GM19351 (cell line): ENCODE data around the gene PTPRT.

ENCODE experiments used
- ATAC-seq: cut with Tn5 transposase; IDR thresholded peaks from one replicate; pipeline ENCODE4 v1.9.1; 2021; ENCODE audit warnings: mild to moderate bottlenecking, moderate library complexity; ENCODE audit not compliant: unreplicated experiment

The PTPRT gene

DNA sequence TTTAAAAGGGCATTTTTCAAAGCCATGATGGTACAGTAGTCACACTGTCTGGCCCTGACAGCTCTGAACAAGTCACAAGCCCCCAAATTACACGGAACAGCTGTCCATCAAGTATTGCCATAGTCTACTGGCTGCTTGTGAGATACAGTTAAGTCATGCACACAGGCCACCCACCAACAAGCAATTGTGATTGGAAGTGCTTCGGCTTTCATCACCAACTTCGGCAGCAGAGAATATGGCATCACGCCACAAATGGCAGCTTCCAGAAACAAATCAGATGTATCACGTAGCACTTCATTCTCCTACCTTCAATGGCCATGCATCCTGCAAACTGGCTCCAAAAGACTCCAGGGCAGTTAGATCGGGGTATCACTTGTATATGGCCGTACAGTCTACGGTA is 160.5 kb downstream of the PTPRT start:
- ATAC-seq, result no peak

DNA sequence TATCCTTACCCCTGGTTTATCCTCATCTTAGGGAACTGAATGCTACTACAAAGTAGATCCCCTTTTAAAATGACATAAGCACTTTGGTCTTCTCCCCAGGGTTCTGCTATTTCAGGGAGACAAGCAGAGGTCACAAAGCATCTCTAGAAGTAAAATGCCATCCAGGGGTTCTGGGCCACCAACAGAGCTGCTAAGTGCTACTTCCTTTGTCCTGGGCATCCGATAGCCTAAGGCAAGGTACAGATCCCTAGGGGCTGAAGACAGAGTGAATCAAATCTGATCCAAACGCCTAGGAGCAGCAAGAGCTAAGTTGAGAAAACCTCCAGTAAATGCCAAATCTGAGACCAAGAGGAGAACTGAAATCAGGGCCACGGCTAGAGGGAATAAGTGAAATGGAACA is 161.2 kb downstream of the PTPRT start:
- ATAC-seq, result no peak

GRCh38 chr20:43023836-43024235 is 165.9 kb downstream of the PTPRT start:
- ATAC-seq, result no peak

DNA sequence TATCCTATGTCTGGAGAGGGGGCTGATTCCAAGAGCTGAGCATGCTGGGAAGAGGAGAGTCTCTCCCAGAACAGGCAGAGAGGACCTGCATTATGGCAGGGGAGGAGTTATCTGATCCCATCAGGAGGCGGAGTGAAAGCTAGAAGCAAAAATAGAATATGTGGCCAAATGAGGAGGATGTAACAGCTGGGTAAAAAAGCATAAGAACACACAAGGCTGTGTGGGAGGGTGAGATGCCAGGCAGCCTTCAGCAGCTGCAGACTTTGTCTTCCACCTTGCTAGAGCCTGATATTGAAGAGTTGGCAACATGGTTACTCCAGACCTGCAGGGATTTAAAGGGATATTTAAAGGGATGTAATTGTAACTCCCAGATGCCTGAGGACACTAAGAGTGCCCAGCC is 167.1 kb downstream of the PTPRT start:
- ATAC-seq, result no peak

- no peak for ATAC-seq
Measured at GRCh38 chr20:43022081-43022480, 167.6 kb downstream of the PTPRT start.

- no peak for ATAC-seq
Measured at GRCh38 chr20:43017241-43018030, 172.3 kb downstream of the PTPRT start.

DNA sequence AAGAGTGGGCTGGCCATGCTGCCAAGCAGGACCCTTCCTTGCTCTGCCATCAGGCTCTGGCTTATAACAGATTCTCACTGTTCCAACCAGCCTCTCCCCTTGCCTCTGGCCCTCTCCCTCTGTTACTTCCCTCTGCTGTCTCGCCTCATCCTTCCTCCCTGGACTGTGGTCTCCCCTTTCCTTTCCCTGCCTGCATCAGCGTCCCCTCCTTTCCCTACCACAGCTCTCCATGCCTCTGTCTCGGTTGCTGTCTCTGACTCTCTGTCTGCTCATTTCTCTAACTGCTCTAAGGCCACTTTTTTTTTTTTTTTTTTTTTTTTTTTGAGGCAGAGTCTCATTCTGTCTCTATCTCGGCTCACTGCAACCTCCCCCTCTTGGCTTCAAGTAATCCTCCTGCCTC is 173.4 kb downstream of the PTPRT start:
- ATAC-seq, result no peak

GRCh38 chr20:43015566-43015965 is 174.1 kb downstream of the PTPRT start:
- no peak for ATAC-seq

- ATAC-seq, result no peak
Measured at GRCh38 chr20:43014206-43014605, 175.5 kb downstream of the PTPRT start.

GRCh38 chr20:43011491-43011890 is 178.2 kb downstream of the PTPRT start:
- ATAC-seq, result no peak

GRCh38 chr20:43009532-43009931 is 180.2 kb downstream of the PTPRT start:
- ATAC-seq, result no peak

GRCh38 chr20:43007525-43007924 is 182.2 kb downstream of the PTPRT start:
- ATAC-seq, result no peak

- no peak for ATAC-seq
Measured at GRCh38 chr20:43006651-43007375, 182.9 kb downstream of the PTPRT start.

DNA sequence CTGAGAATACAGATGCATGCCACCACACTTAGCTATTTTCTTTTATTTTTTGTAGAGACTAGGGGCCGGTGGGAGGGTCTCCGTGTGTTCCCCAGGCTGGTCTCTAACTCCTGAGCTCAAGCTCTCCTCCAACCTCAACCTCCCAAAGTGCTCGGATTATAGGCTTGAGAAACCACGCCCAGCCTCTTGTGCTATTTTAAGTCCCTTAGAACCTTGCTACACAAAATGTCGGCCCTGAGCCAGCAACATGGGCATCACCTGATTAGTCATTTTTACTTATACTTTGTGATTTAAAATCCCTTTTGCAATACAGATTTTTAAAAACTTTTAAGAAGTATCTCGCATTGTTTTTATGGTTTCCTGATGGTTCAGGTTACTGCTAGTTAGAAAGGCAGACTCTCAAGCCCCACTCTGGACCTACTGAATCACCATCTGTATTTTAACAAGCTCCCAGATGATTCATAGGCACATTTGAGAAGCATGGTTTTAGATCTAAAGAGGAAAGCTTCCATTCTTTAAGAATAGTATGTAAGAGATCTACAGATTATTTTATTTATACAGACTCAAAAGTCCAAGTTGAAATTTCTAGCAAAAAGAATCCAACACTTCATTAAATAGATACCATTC is 186.3 kb downstream of the PTPRT start:
- no peak for ATAC-seq

GRCh38 chr20:42996141-42996540 is 193.6 kb downstream of the PTPRT start:
- ATAC-seq, result no peak

GRCh38 chr20:42988319-42988718 is 201.4 kb downstream of the PTPRT start:
- no peak for ATAC-seq

GRCh38 chr20:42987376-42988114 is 202.2 kb downstream of the PTPRT start:
- no peak for ATAC-seq

DNA sequence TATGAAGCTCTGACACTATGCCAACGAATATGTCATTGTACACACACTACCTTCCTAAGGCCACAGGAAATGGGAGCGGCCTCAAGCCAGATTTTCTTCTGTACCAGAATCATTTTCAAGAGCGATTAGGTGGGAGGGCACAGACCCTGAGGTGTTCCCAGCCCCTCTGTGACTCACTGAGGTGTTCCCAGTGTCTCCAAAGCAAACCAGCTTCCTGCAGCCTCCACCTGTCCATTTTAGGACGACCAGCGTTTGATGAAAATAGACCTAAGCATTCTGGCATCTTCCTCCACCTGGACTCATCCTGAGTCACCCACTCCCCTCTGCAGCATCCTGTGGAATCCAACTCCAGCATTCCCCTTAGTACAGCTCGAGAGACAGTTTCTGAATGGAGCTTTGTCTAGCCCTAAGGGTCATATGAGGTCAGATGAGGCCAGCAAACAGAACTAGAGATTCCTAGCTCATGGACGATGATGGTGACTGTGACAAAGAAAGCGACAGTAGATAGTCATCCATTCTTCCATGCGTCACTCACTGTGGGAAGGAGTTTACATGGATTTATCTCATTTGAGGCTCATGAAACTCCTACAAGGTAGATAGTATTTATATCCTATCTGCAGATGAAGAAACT is 203.4 kb downstream of the PTPRT start:
- ATAC-seq, result no peak

GRCh38 chr20:42985628-42986027 is 204.1 kb downstream of the PTPRT start:
- no peak for ATAC-seq

- ATAC-seq, result no peak
Measured at GRCh38 chr20:42982218-42982617, 207.5 kb downstream of the PTPRT start.

GRCh38 chr20:42981253-42981652 is 208.5 kb downstream of the PTPRT start:
- no peak for ATAC-seq
